SIG-M5 (cell line): Measurements from ENCODE around the gene AK1.

ENCODE experiments used
- DNase-seq: peaks from one replicate; lab custom pipeline; 2025; lab: John Stamatoyannopoulos, UW

Gene AK1

DNA sequence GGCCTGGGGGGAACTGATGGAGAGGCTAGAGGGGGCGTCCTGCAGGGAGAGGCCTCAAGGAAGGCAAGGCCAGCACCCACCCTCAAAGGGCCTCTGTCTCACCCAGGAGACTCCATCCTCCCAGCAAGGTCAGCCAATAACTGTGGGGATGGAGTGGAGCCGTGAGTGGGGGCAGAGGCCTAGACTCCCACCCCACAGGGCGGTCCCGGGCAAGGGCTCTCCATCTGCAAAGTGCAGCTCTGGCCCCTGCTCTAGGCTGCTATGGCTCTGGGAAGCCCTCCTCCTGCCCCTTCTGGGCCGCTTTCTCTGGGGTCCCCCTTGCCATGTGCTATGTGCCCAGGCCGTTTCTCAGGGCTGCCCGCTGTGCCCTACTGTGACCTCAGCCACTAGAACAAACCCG lies 60.7 kb downstream of the AK1 start:
- DNase-seq, result no peak
